WI38 (cell line): Measurements from ENCODE around the gene EEF1A2.

Experiments used
- H3K4me3 ChIP-seq: 2 replicates; pipeline ENCODE4 v1.5.1; 2011; ENCODE audit warnings: low read depth, mild to moderate bottlenecking, control low read depth, low read length
- CTCF ChIP-seq: IDR thresholded peaks from 2 replicates; pipeline ENCODE4 v1.5.1; 2012; ENCODE audit warnings: low read depth, mild to moderate bottlenecking, control low read depth, low read length

Gene EEF1A2

GRCh38 chr20:63493563-63494020 lies 5.3 kb downstream of the EEF1A2 start:
- TF ChIP-seq CTCF, result no peak
- H3K4me3 ChIP-seq, result no peak overlapping the region

- no peak overlapping the region for H3K4me3 ChIP-seq
- no peak for TF ChIP-seq CTCF
These were observed 5.9 kb downstream of the EEF1A2 start for GRCh38 chr20:63492982-63493381.

GRCh38 chr20:63492518-63492917 lies 6.4 kb downstream of the EEF1A2 start:
- no peak for TF ChIP-seq CTCF

GRCh38 chr20:63491635-63492230 lies 7.2 kb downstream of the EEF1A2 start:
- H3K4me3 ChIP-seq, result no peak overlapping the region
- TF ChIP-seq CTCF, result no peak

More at GRCh38 chr20:63492518-63492917, 6.4 kb downstream of the EEF1A2 start:
- H3K4me3 ChIP-seq, result no peak overlapping the region

- H3K4me3 ChIP-seq, result no peak overlapping the region
- TF ChIP-seq CTCF, result no peak
These were observed 7.8 kb downstream of the EEF1A2 start for GRCh38 chr20:63491078-63491477.

- no peak overlapping the region for H3K4me3 ChIP-seq
- TF ChIP-seq CTCF, result no peak
These were observed 8.5 kb downstream of the EEF1A2 start for GRCh38 chr20:63490416-63490815.

- H3K4me3 ChIP-seq, result no peak overlapping the region
- no peak for TF ChIP-seq CTCF
These were observed 10.3 kb downstream of the EEF1A2 start for GRCh38 chr20:63488315-63489251.
